IPS-15b (cell line): ENCODE results near the gene EFCC1.

Source experiments
- H3K27me3 ChIP-seq: one replicate; pipeline ENCODE4 v1.6.1; 2013; ENCODE audit warnings: low read length; ENCODE audit not compliant: control insufficient read depth, insufficient read depth
- H3K36me3 ChIP-seq: one replicate; pipeline ENCODE4 v1.6.1; 2013; ENCODE audit warnings: low read length; ENCODE audit not compliant: control insufficient read depth, insufficient read depth
- H3K4me1 ChIP-seq: one replicate; pipeline ENCODE4 v1.6.1; 2013; ENCODE audit warnings: mild to moderate bottlenecking, low read length; ENCODE audit not compliant: control insufficient read depth, insufficient read depth
- H3K4me3 ChIP-seq: one replicate; pipeline ENCODE4 v1.5.1; 2013; ENCODE audit warnings: low read depth, low read length
- H3K9ac ChIP-seq: one replicate; pipeline ENCODE4 v1.6.1; 2013; ENCODE audit warnings: low read depth, mild to moderate bottlenecking, low read length
- H3K9me3 ChIP-seq: one replicate; pipeline ENCODE4 v1.6.1; 2013; ENCODE audit warnings: mild to moderate bottlenecking, low read length; ENCODE audit not compliant: control insufficient read depth, insufficient read depth

The EFCC1 gene

GRCh38 chr3:129036222-129037092 is 35.4 kb downstream of the EFCC1 start:
- H3K4me3 ChIP-seq: no peak overlapping the region
- no peaks in the 10 kb centered on the region for H3K27me3 ChIP-seq
- no peaks in the 10 kb centered on the region for H3K36me3 ChIP-seq
- no peak overlapping the region for H3K9ac ChIP-seq
- H3K4me1 ChIP-seq: no peaks in the 10 kb centered on the region
- H3K9me3 ChIP-seq: no peaks in the 10 kb centered on the region

GRCh38 chr3:129037093-129037419 is 36.0 kb downstream of the EFCC1 start:
- Histone ChIP-seq H3K4me1 (no peaks in the 10 kb centered on the region), H3K9ac (no peak overlapping the region), H3K36me3 (no peaks in the 10 kb centered on the region), H3K9me3 (no peaks in the 10 kb centered on the region), H3K27me3 (no peaks in the 10 kb centered on the region), H3K4me3 (no peak overlapping the region)

- H3K9ac ChIP-seq: no peak overlapping the region
- no peaks in the 10 kb centered on the region for H3K4me1 ChIP-seq
- H3K9me3 ChIP-seq: no peaks in the 10 kb centered on the region
- H3K27me3 ChIP-seq: no peaks in the 10 kb centered on the region
- H3K36me3 ChIP-seq: no peaks in the 10 kb centered on the region
- no peak overlapping the region for H3K4me3 ChIP-seq
Measured at GRCh38 chr3:129038121-129038855, 37.2 kb downstream of the EFCC1 start.

GRCh38 chr3:129039271-129040038 is 38.4 kb downstream of the EFCC1 start:
- H3K36me3 ChIP-seq: no peaks in the 10 kb centered on the region
- no peak overlapping the region for H3K4me3 ChIP-seq
- H3K27me3 ChIP-seq: no peaks in the 10 kb centered on the region
- H3K4me1 ChIP-seq: no peaks in the 10 kb centered on the region
- H3K9ac ChIP-seq: no peak overlapping the region
- no peaks in the 10 kb centered on the region for H3K9me3 ChIP-seq

- Histone ChIP-seq H3K27me3 (no peaks in the 10 kb centered on the region), H3K9me3 (no peaks in the 10 kb centered on the region), H3K4me1 (no peaks in the 10 kb centered on the region), H3K36me3 (no peaks in the 10 kb centered on the region), H3K9ac (no peak overlapping the region), H3K4me3 (no peak overlapping the region)
Measured at GRCh38 chr3:129040039-129040336, 38.9 kb downstream of the EFCC1 start.

GRCh38 chr3:129040579-129041300 is 39.6 kb downstream of the EFCC1 start:
- no peaks in the 10 kb centered on the region for H3K36me3 ChIP-seq
- H3K9ac ChIP-seq: no peak overlapping the region
- no peaks in the 10 kb centered on the region for H3K9me3 ChIP-seq
- no peaks in the 10 kb centered on the region for H3K4me1 ChIP-seq
- peaks cover 3% of the 10 kb centered on the region for H3K27me3 ChIP-seq
- H3K4me3 ChIP-seq: no peak overlapping the region

GRCh38 chr3:129045675-129046036 is 44.6 kb downstream of the EFCC1 start:
- peaks cover 7% of the 10 kb centered on the region for H3K27me3 ChIP-seq
- H3K4me3 ChIP-seq: peak overlapping the region; percentile 32
- H3K9me3 ChIP-seq: no peaks in the 10 kb centered on the region
- no peak overlapping the region for H3K9ac ChIP-seq
- H3K36me3 ChIP-seq: no peaks in the 10 kb centered on the region
- no peaks in the 10 kb centered on the region for H3K4me1 ChIP-seq

- Histone ChIP-seq H3K4me3 (peak overlapping the region; percentile 32), H3K27me3 (peaks cover 7% of the 10 kb centered on the region), H3K9me3 (no peaks in the 10 kb centered on the region), H3K36me3 (no peaks in the 10 kb centered on the region), H3K4me1 (no peaks in the 10 kb centered on the region), H3K9ac (no peak overlapping the region)
Measured at GRCh38 chr3:129046037-129046731, 45.1 kb downstream of the EFCC1 start.

- Histone ChIP-seq H3K4me3 (no peak overlapping the region), H3K4me1 (no peaks in the 10 kb centered on the region), H3K9me3 (no peaks in the 10 kb centered on the region), H3K36me3 (no peaks in the 10 kb centered on the region), H3K27me3 (peaks cover 7% of the 10 kb centered on the region), H3K9ac (no peak overlapping the region)
Measured at GRCh38 chr3:129046732-129047552, 45.8 kb downstream of the EFCC1 start.

- Histone ChIP-seq H3K4me1 (no peaks in the 10 kb centered on the region), H3K9ac (no peak overlapping the region), H3K27me3 (peaks cover 7% of the 10 kb centered on the region), H3K9me3 (no peaks in the 10 kb centered on the region), H3K36me3 (no peaks in the 10 kb centered on the region), H3K4me3 (no peak overlapping the region)
Measured at GRCh38 chr3:129047553-129047839, 46.4 kb downstream of the EFCC1 start.
